ENCODE data around the gene WDR26.
"Not testable (repeated sequence)": the region's sequence is repeated elsewhere in the genome, so short reads cannot be mapped to it uniquely, and the experiment has no call there.

WDR26 gene

DNA sequence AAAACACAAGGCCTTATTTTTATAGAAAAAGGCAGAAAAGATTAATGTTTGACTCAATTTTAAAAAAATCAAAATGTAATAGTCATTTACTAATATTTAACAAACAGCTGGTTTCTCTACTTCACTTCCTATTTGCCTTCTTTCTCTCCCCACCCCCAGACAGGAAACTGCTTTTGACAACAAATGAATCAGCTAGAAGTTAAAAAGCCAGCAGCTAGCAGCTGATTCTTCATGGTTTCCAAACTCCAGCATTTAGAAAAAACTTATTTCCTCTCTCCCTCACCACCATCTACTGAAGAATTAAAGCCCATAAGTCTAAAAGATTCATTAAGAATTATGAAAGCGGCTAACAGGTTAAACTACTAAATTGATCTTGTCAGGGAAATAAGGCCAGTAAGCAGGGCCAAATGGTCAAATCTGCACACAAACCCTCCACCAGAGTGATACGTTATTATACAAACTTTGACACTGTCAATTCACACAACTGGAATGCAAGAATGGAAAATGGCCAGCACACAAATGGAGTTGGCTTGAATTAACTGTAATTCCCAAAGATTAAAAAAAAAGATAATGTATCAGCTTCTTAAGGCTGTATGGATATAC is 4.0 kb downstream of the WDR26 start:
- no peak overlapping the region for H2BK5ac ChIP-seq (ENCODE audit: low read depth, low read length, poor library complexity, severe bottlenecking)
- no peak overlapping the region for H3K23ac ChIP-seq (ENCODE audit: low read length in 2 of 2)
- H4K91ac ChIP-seq (ENCODE audit: low read length), result no peak overlapping the region
- no peaks in the 10 kb centered on the region for H3K79me1 ChIP-seq (replicated peaks; ENCODE audit: low read length, poor library complexity, severe bottlenecking)
- WGBS, result 46% methylated on average over 2 of the region's 2 CpGs
- no peaks in the 10 kb centered on the region for H3K27me3 ChIP-seq (ENCODE audit: control insufficient read depth in 1 of 2, insufficient read depth in 1 of 2, low read length in 2 of 2)
- peak overlapping the region; percentile 47 for H3K4me2 ChIP-seq (ENCODE audit: low read length, poor library complexity, severe bottlenecking)
- H2BK12ac ChIP-seq (ENCODE audit: low read length in 2 of 2), result no peak overlapping the region
- peak overlapping the region; percentile 80 for H3K27ac ChIP-seq (ENCODE audit: low read length, poor library complexity, severe bottlenecking)
- peak overlapping the region in 1 of 2 experiments; percentile 97 for H3K4me3 ChIP-seq (ENCODE audit: insufficient read depth in 1 of 2, low read depth in 1 of 2, low read length in 2 of 2)
- peaks cover 9 to 55% of the 10 kb centered on the region in 2 experiments for H3K36me3 ChIP-seq (ENCODE audit: control insufficient read depth in 1 of 2, insufficient read depth in 2 of 2, low read depth in 1 of 2, low read length in 2 of 2)
- H2AFZ ChIP-seq (ENCODE audit: low read depth, low read length), result no peak overlapping the region
- peak; percentile 74 for DNase-seq
- H2AK5ac ChIP-seq (ENCODE audit: low read length, severe bottlenecking), result no peak overlapping the region
- H2BK15ac ChIP-seq (ENCODE audit: low read depth, poor library complexity, severe bottlenecking), result no peak overlapping the region
- H3K18ac ChIP-seq (ENCODE audit: low read depth in 1 of 2, low read length in 2 of 2), result no peak overlapping the region
- H3K4ac ChIP-seq (ENCODE audit: low read depth in 1 of 2, low read length in 2 of 2), result no peak overlapping the region
- peak overlapping the region; percentile 90 for H3K9ac ChIP-seq (ENCODE audit: low read length)
- H2BK120ac ChIP-seq (ENCODE audit: low read depth, low read length), result no peak overlapping the region
- no peak overlapping the region for H4K8ac ChIP-seq (ENCODE audit: low read length)
- no peak overlapping the region for H3K14ac ChIP-seq (ENCODE audit: low read length in 2 of 2)
- H3K4me1 ChIP-seq (ENCODE audit: control insufficient read depth, insufficient read depth, low read depth, low read length), result no peaks in the 10 kb centered on the region
- H3K9me3 ChIP-seq (ENCODE audit: control insufficient read depth, low read length), result no peaks in the 10 kb centered on the region

DNA sequence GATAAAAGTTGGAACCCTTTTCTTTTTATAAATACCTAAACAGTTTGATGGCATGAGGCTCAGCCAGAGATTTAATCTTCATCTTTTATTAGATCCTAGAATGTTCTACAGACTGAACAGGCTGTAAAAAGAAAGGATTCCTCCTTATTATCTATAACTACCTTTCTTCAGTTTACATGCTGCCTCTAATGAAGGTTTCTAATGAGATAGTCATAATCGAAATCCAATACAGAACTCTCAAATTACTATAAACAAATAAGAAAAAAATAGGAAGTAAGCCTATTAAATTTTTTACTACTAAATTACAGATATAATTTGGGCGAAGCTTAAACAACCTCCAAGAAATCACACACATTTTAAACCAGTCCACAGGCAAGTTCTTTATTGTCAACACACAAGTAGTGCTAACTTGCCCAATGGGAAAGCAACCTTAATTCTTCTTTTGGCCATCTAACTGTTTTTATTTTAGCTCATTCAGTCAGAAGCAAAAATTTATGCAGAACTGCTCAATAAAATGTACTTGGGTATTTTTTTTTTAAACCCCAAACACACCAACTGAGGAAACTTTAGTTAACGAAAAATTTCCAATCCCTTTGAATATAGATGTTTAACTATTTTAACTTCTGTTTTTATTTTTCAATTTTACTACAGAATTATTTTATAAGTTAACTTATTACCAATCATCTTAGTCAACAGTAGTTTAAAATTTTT is 4.8 kb downstream of the WDR26 start:
- H4K8ac ChIP-seq (ENCODE audit: low read length), result no peak overlapping the region
- DNase-seq, result no peak
- no peak overlapping the region for H3K4me2 ChIP-seq (ENCODE audit: low read length, poor library complexity, severe bottlenecking)
- no peak overlapping the region for H3K14ac ChIP-seq (ENCODE audit: low read length in 2 of 2)
- no peak overlapping the region for H4K91ac ChIP-seq (ENCODE audit: low read length)
- no peaks in the 10 kb centered on the region for H3K9me3 ChIP-seq (ENCODE audit: control insufficient read depth, low read length)
- H2AK5ac ChIP-seq (ENCODE audit: low read length, severe bottlenecking), result no peak overlapping the region
- H3K36me3 ChIP-seq (ENCODE audit: control insufficient read depth in 1 of 2, insufficient read depth in 2 of 2, low read depth in 1 of 2, low read length in 2 of 2), result peaks cover 9 to 63% of the 10 kb centered on the region in 2 experiments
- H3K27me3 ChIP-seq (ENCODE audit: control insufficient read depth in 1 of 2, insufficient read depth in 1 of 2, low read length in 2 of 2), result no peaks in the 10 kb centered on the region
- no peak overlapping the region for H3K4ac ChIP-seq (ENCODE audit: low read depth in 1 of 2, low read length in 2 of 2)
- no peak overlapping the region for H3K23ac ChIP-seq (ENCODE audit: low read length in 2 of 2)
- H2BK5ac ChIP-seq (ENCODE audit: low read depth, low read length, poor library complexity, severe bottlenecking), result no peak overlapping the region
- H3K4me1 ChIP-seq (ENCODE audit: control insufficient read depth, insufficient read depth, low read depth, low read length), result no peaks in the 10 kb centered on the region
- H3K18ac ChIP-seq (ENCODE audit: low read depth in 1 of 2, low read length in 2 of 2), result no peak overlapping the region
- H3K27ac ChIP-seq (ENCODE audit: low read length, poor library complexity, severe bottlenecking), result no peak overlapping the region
- H3K4me3 ChIP-seq (ENCODE audit: insufficient read depth in 1 of 2, low read depth in 1 of 2, low read length in 2 of 2), result peak overlapping the region in 1 of 2 experiments; percentile 97
- no peak overlapping the region for H2BK12ac ChIP-seq (ENCODE audit: low read length in 2 of 2)
- no peak overlapping the region for H2BK120ac ChIP-seq (ENCODE audit: low read depth, low read length)
- H2AFZ ChIP-seq (ENCODE audit: low read depth, low read length), result no peak overlapping the region
- H2BK15ac ChIP-seq (ENCODE audit: low read depth, poor library complexity, severe bottlenecking), result no peak overlapping the region
- peak overlapping the region; percentile 90 for H3K9ac ChIP-seq (ENCODE audit: low read length)
- no peaks in the 10 kb centered on the region for H3K79me1 ChIP-seq (replicated peaks; ENCODE audit: low read length, poor library complexity, severe bottlenecking)
- WGBS, result 100% methylated on average over 1 of the region's 3 CpGs

DNA sequence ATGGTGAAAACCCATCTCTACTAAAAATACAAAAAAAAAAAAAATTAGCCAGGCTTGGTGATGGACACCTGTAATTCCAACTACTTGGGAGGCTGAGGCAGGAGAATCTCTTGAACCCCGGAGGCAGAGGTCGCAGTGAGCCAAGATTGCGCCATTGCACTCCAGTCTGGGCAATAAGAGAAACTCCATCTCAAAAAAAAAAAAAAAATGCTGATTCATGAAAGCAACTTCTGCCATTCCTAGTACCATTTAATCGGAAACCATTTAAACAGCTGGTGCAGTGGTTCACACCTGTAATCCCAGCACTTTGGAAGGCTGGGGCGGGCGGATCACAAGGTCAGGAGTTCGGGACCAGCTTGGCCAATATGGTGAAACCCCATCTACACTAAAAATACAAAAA is 5.9 kb downstream of the WDR26 start:
- H3K18ac ChIP-seq (ENCODE audit: low read depth in 1 of 2, low read length in 2 of 2); H3K23ac ChIP-seq (ENCODE audit: low read length in 2 of 2); H2AK5ac ChIP-seq (ENCODE audit: low read length, severe bottlenecking); H3K79me1 ChIP-seq (replicated peaks; ENCODE audit: low read length, poor library complexity, severe bottlenecking); H2BK15ac ChIP-seq (ENCODE audit: low read depth, poor library complexity, severe bottlenecking); H4K8ac ChIP-seq (ENCODE audit: low read length); H3K27me3 ChIP-seq (ENCODE audit: control insufficient read depth in 1 of 2, insufficient read depth in 1 of 2, low read length in 2 of 2); H3K9ac ChIP-seq (ENCODE audit: low read length); H3K4me1 ChIP-seq (ENCODE audit: control insufficient read depth, insufficient read depth, low read depth, low read length); H3K9me3 ChIP-seq (ENCODE audit: control insufficient read depth, low read length); H3K4me3 ChIP-seq (ENCODE audit: insufficient read depth in 1 of 2, low read depth in 1 of 2, low read length in 2 of 2); H3K4me2 ChIP-seq (ENCODE audit: low read length, poor library complexity, severe bottlenecking); H2BK12ac ChIP-seq (ENCODE audit: low read length in 2 of 2); H4K91ac ChIP-seq (ENCODE audit: low read length); H3K4ac ChIP-seq (ENCODE audit: low read depth in 1 of 2, low read length in 2 of 2); H2AFZ ChIP-seq (ENCODE audit: low read depth, low read length); H2BK120ac ChIP-seq (ENCODE audit: low read depth, low read length); H3K27ac ChIP-seq (ENCODE audit: low read length, poor library complexity, severe bottlenecking); H3K14ac ChIP-seq (ENCODE audit: low read length in 2 of 2); H2BK5ac ChIP-seq (ENCODE audit: low read depth, low read length, poor library complexity, severe bottlenecking); DNase-seq: not testable (repeated sequence)
- over 99% methylated on average over 7 of the region's 7 CpGs for WGBS
- H3K36me3 ChIP-seq (ENCODE audit: control insufficient read depth in 1 of 2, insufficient read depth in 2 of 2, low read depth in 1 of 2, low read length in 2 of 2), result peaks cover 9 to 74% of the 10 kb centered on the region in 2 experiments

DNA sequence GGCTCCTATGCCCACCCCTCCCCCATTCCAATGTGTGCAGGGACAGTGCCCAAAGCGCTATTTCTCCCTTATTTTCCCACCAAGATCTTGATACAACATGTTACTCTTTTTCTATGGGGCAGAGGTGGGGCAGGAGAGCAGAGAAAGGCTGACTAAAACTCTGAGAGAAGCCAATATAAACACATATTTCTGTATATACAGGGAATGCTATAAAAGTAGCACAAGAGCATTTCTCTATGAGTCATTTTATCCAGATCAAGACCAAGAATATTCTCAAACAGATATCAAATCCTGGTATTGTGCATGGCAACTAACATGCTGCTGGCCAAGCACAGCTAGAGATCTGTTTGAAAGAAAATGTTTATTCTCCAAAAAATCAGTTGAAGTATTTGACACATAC is 7.3 kb downstream of the WDR26 start:
- no peak overlapping the region for H2AK5ac ChIP-seq (ENCODE audit: low read length, severe bottlenecking)

More for the DNA sequence above, 7.3 kb downstream of the WDR26 start:
- H3K18ac ChIP-seq (ENCODE audit: low read depth in 1 of 2, low read length in 2 of 2), result no peak overlapping the region
- H3K36me3 ChIP-seq (ENCODE audit: control insufficient read depth in 1 of 2, insufficient read depth in 2 of 2, low read depth in 1 of 2, low read length in 2 of 2), result peaks cover 15 to 84% of the 10 kb centered on the region in 2 experiments
- no peak overlapping the region for H3K27ac ChIP-seq (ENCODE audit: low read length, poor library complexity, severe bottlenecking)
- H3K23ac ChIP-seq (ENCODE audit: low read length in 2 of 2), result no peak overlapping the region
- H3K4me2 ChIP-seq (ENCODE audit: low read length, poor library complexity, severe bottlenecking), result no peak overlapping the region
- H3K9me3 ChIP-seq (ENCODE audit: control insufficient read depth, low read length), result no peaks in the 10 kb centered on the region
- H2BK120ac ChIP-seq (ENCODE audit: low read depth, low read length), result no peak overlapping the region
- H3K14ac ChIP-seq (ENCODE audit: low read length in 2 of 2), result no peak overlapping the region
- peak; percentile 70 for DNase-seq
- H4K91ac ChIP-seq (ENCODE audit: low read length), result no peak overlapping the region
- no peak overlapping the region for H4K8ac ChIP-seq (ENCODE audit: low read length)
- no peaks in the 10 kb centered on the region for H3K27me3 ChIP-seq (ENCODE audit: control insufficient read depth in 1 of 2, insufficient read depth in 1 of 2, low read length in 2 of 2)
- no peaks in the 10 kb centered on the region for H3K4me1 ChIP-seq (ENCODE audit: control insufficient read depth, insufficient read depth, low read depth, low read length)
- WGBS, result 100% methylated on average over 1 of the region's 1 CpG
- no peak overlapping the region for H2AFZ ChIP-seq (ENCODE audit: low read depth, low read length)
- H2BK5ac ChIP-seq (ENCODE audit: low read depth, low read length, poor library complexity, severe bottlenecking), result no peak overlapping the region
- no peak overlapping the region for H2BK12ac ChIP-seq (ENCODE audit: low read length in 2 of 2)
- H3K4ac ChIP-seq (ENCODE audit: low read depth in 1 of 2, low read length in 2 of 2), result no peak overlapping the region
- H3K79me1 ChIP-seq (replicated peaks; ENCODE audit: low read length, poor library complexity, severe bottlenecking), result peaks cover 6% of the 10 kb centered on the region
- no peak overlapping the region for H3K4me3 ChIP-seq (ENCODE audit: insufficient read depth in 1 of 2, low read depth in 1 of 2, low read length in 2 of 2)
- H3K9ac ChIP-seq (ENCODE audit: low read length), result peak overlapping the region; percentile 70
- H2BK15ac ChIP-seq (ENCODE audit: low read depth, poor library complexity, severe bottlenecking), result no peak overlapping the region

Measured in mesenchymal stem cell (in vitro differentiated cells and primary cell).